ENCODE results near the gene MCM5.

The MCM5 gene

DNA sequence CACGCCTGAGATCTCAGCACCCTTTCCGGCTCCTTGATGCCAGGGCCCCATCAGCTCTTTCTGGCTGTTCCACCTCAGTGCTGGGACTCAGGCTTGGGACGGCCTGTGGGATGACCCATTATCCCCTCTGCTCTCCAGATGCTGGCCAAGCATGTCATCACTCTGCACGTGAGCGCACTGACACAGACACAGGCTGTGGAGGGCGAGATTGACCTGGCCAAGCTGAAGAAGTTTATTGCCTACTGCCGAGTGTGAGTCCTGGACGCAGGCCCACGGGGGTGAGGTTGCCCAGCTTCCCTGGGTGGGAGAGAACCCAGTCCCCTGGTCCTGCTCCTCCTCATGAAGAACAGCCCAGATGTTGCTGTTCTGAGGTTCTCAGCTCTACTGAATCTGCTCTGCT is 17.7 kb downstream of the MCM5 start:
- Histone ChIP-seq H4K91ac (ENCODE audit: low read depth, low read length, poor library complexity) (no peak overlapping the region), H2BK120ac (ENCODE audit: low read depth, low read length) (no peak overlapping the region), H3K4me1 (ENCODE audit: control insufficient read depth in 2 of 2, insufficient read depth in 1 of 2, low read depth in 1 of 2, low read length in 2 of 2) (no peaks in the 10 kb centered on the region), H4K8ac (ENCODE audit: low read depth, low read length) (no peak overlapping the region), H3K18ac (ENCODE audit: low read length) (no peak overlapping the region), H2BK15ac (ENCODE audit: low read length) (no peak overlapping the region), H3K9me3 (replicated peaks in 1 of 2; ENCODE audit: control insufficient read depth in 2 of 2, insufficient read depth in 1 of 2, low read depth in 1 of 2, low read length in 2 of 2) (peaks cover 0 to 1% of the 10 kb centered on the region in 2 donors), H2AK5ac (ENCODE audit: low read depth, low read length) (no peak overlapping the region), H3K23ac (ENCODE audit: low read depth, low read length, poor library complexity) (no peak overlapping the region), H3K79me1 (ENCODE audit: low read depth, low read length) (peaks cover 4% of the 10 kb centered on the region), H3K4me2 (ENCODE audit: insufficient read depth, low read length, poor library complexity, severe bottlenecking) (no peak overlapping the region), H2AFZ (ENCODE audit: low read length) (no peak overlapping the region), H3K4me3 (ENCODE audit: low read length in 2 of 2) (no peak overlapping the region), H3K14ac (ENCODE audit: low read length) (no peak overlapping the region), H3K27ac (replicated peaks; ENCODE audit: low read length) (no peak overlapping the region), H3K9ac (ENCODE audit: low read depth, low read length, poor library complexity) (no peak overlapping the region), H2BK5ac (ENCODE audit: low read length) (no peak overlapping the region), H3K36me3 (replicated peaks in 1 of 2; ENCODE audit: control insufficient read depth in 2 of 2, insufficient read depth in 2 of 2, low read length in 2 of 2) (peaks cover 76 to 96% of the 10 kb centered on the region in 2 donors), H3K27me3 (ENCODE audit: control insufficient read depth in 3 of 3, insufficient read depth in 3 of 3, low read depth in 1 of 3, low read length in 3 of 3) (no peaks in the 10 kb centered on the region), H3K4ac (ENCODE audit: low read length) (no peak overlapping the region), H2BK12ac (ENCODE audit: low read length) (no peak overlapping the region)
- WGBS, 2 donors (ENCODE audit: extremely low coverage in 2 of 2, insufficient read length in 2 of 2, insufficient replicate concordance in 1 of 2), result no CpG with 5 or more reads among the region's 9 CpGs
- DNase-seq (ENCODE audit: low spot score), result no peak

DNA sequence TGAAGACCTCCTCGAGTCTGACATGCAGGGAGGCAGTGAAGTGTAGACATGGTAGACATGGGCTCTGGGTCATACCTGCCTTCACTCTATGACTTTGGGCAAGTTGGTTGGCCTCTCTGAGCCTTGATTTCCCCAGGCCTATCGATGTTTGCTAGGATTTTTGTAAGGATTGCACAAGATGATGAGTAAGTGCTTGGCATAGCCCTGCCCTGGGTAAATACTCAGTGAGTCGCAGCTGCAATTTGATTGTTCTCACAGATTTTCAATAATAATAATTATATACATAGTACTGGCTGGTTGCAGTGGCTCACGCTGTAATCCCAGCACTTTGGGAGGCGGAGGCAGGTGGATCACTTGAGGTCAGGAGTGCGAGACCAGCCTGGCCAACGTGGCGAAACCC is 18.1 kb downstream of the MCM5 start:
- no peak overlapping the region for H2BK120ac ChIP-seq (ENCODE audit: low read depth, low read length)
- no peak overlapping the region for H4K91ac ChIP-seq (ENCODE audit: low read depth, low read length, poor library complexity)
- peaks cover 79 to 98% of the 10 kb centered on the region in 2 donors for H3K36me3 ChIP-seq (replicated peaks in 1 of 2; ENCODE audit: control insufficient read depth in 2 of 2, insufficient read depth in 2 of 2, low read length in 2 of 2)

DNA sequence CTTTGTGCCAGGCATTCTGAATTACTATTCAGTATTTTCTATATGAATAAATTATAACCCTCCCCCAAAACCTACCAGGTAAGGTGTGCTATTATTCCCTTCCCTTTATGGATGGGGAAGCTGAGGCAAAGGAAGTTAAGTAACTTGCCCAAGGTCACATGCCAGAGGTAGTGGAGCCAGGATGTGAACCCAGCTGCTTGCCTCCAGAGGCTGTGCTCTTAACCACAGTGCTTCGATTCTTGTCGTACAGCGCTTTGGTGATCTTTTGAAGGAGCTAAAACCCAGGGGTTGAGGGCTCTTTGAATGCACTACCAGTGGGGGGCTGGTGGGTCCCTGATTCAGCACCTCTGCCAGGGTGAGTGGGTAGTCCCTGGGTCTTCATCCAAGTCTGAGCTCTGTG is 18.8 kb downstream of the MCM5 start:
- no peak overlapping the region for H2BK15ac ChIP-seq (ENCODE audit: low read length)
- no peaks in the 10 kb centered on the region for H3K27me3 ChIP-seq (ENCODE audit: control insufficient read depth in 3 of 3, insufficient read depth in 3 of 3, low read depth in 1 of 3, low read length in 3 of 3)
- H3K4me3 ChIP-seq (ENCODE audit: low read length in 2 of 2), result no peak overlapping the region
- H3K27ac ChIP-seq (replicated peaks; ENCODE audit: low read length), result no peak overlapping the region
- H3K4ac ChIP-seq (ENCODE audit: low read length), result no peak overlapping the region
- H3K23ac ChIP-seq (ENCODE audit: low read depth, low read length, poor library complexity), result no peak overlapping the region
- H3K36me3 ChIP-seq (replicated peaks in 1 of 2; ENCODE audit: control insufficient read depth in 2 of 2, insufficient read depth in 2 of 2, low read length in 2 of 2), result peaks cover 78 to 98% of the 10 kb centered on the region in 2 donors
- H3K14ac ChIP-seq (ENCODE audit: low read length), result no peak overlapping the region
- H3K9me3 ChIP-seq (replicated peaks in 1 of 2; ENCODE audit: control insufficient read depth in 2 of 2, insufficient read depth in 1 of 2, low read depth in 1 of 2, low read length in 2 of 2), result peaks cover 0 to 1% of the 10 kb centered on the region in 2 donors
- no peak overlapping the region for H3K18ac ChIP-seq (ENCODE audit: low read length)
- no CpG with 5 or more reads among the region's 3 CpGs for WGBS, 2 donors (ENCODE audit: extremely low coverage in 2 of 2, insufficient read length in 2 of 2, insufficient replicate concordance in 1 of 2)
- no peaks in the 10 kb centered on the region for H3K4me1 ChIP-seq (ENCODE audit: control insufficient read depth in 2 of 2, insufficient read depth in 1 of 2, low read depth in 1 of 2, low read length in 2 of 2)
- no peak overlapping the region for H3K4me2 ChIP-seq (ENCODE audit: insufficient read depth, low read length, poor library complexity, severe bottlenecking)
- no peak for DNase-seq (ENCODE audit: low spot score)
- no peak overlapping the region for H2BK12ac ChIP-seq (ENCODE audit: low read length)
- H2BK120ac ChIP-seq (ENCODE audit: low read depth, low read length), result no peak overlapping the region
- no peak overlapping the region for H2BK5ac ChIP-seq (ENCODE audit: low read length)
- H2AK5ac ChIP-seq (ENCODE audit: low read depth, low read length), result no peak overlapping the region
- no peak overlapping the region for H4K91ac ChIP-seq (ENCODE audit: low read depth, low read length, poor library complexity)
- H3K79me1 ChIP-seq (ENCODE audit: low read depth, low read length), result peaks cover 4% of the 10 kb centered on the region
- no peak overlapping the region for H4K8ac ChIP-seq (ENCODE audit: low read depth, low read length)
- no peak overlapping the region for H3K9ac ChIP-seq (ENCODE audit: low read depth, low read length, poor library complexity)
- no peak overlapping the region for H2AFZ ChIP-seq (ENCODE audit: low read length)

More for the DNA sequence above, 18.1 kb downstream of the MCM5 start:
- no peaks in the 10 kb centered on the region for H3K27me3 ChIP-seq (ENCODE audit: control insufficient read depth in 3 of 3, insufficient read depth in 3 of 3, low read depth in 1 of 3, low read length in 3 of 3)
- no peak overlapping the region for H3K4me3 ChIP-seq (ENCODE audit: low read length in 2 of 2)
- H3K23ac ChIP-seq (ENCODE audit: low read depth, low read length, poor library complexity), result no peak overlapping the region
- H2AFZ ChIP-seq (ENCODE audit: low read length), result no peak overlapping the region
- no peak overlapping the region for H3K27ac ChIP-seq (replicated peaks; ENCODE audit: low read length)
- H3K4me2 ChIP-seq (ENCODE audit: insufficient read depth, low read length, poor library complexity, severe bottlenecking), result no peak overlapping the region
- H2BK5ac ChIP-seq (ENCODE audit: low read length), result no peak overlapping the region
- WGBS, 2 donors (ENCODE audit: extremely low coverage in 2 of 2, insufficient read length in 2 of 2, insufficient replicate concordance in 1 of 2), result no CpG with 5 or more reads among the region's 8 CpGs
- H3K14ac ChIP-seq (ENCODE audit: low read length), result no peak overlapping the region
- H2BK15ac ChIP-seq (ENCODE audit: low read length), result no peak overlapping the region
- H3K9me3 ChIP-seq (replicated peaks in 1 of 2; ENCODE audit: control insufficient read depth in 2 of 2, insufficient read depth in 1 of 2, low read depth in 1 of 2, low read length in 2 of 2), result peaks cover 0 to 1% of the 10 kb centered on the region in 2 donors
- no peak for DNase-seq (ENCODE audit: low spot score)
- H3K18ac ChIP-seq (ENCODE audit: low read length), result no peak overlapping the region
- H4K8ac ChIP-seq (ENCODE audit: low read depth, low read length), result no peak overlapping the region
- H2BK12ac ChIP-seq (ENCODE audit: low read length), result no peak overlapping the region
- H2AK5ac ChIP-seq (ENCODE audit: low read depth, low read length), result no peak overlapping the region
- peaks cover 4% of the 10 kb centered on the region for H3K79me1 ChIP-seq (ENCODE audit: low read depth, low read length)
- no peak overlapping the region for H3K4ac ChIP-seq (ENCODE audit: low read length)
- H3K9ac ChIP-seq (ENCODE audit: low read depth, low read length, poor library complexity), result no peak overlapping the region
- no peaks in the 10 kb centered on the region for H3K4me1 ChIP-seq (ENCODE audit: control insufficient read depth in 2 of 2, insufficient read depth in 1 of 2, low read depth in 1 of 2, low read length in 2 of 2)

DNA sequence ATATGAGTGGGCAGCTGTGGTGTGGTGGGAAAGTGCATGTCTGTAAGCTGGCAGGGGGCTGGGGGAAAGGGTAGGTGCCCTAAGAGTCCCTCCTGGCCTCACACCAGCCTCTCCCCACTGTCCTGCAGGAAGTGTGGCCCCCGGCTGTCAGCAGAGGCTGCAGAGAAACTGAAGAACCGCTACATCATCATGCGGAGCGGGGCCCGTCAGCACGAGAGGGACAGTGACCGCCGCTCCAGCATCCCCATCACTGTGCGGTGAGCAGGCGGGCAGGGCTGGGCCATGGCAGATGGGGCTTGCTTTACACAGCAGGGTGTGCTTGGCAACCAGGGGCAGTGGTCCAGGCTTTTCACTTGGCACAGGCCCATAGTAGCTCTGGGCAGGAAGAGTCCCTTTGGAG is 19.8 kb downstream of the MCM5 start:
- Histone ChIP-seq H4K8ac (ENCODE audit: low read depth, low read length) (no peak overlapping the region), H3K14ac (ENCODE audit: low read length) (no peak overlapping the region), H3K4me2 (ENCODE audit: insufficient read depth, low read length, poor library complexity, severe bottlenecking) (no peak overlapping the region), H3K4ac (ENCODE audit: low read length) (no peak overlapping the region), H3K18ac (ENCODE audit: low read length) (no peak overlapping the region), H3K36me3 (replicated peaks in 1 of 2; ENCODE audit: control insufficient read depth in 2 of 2, insufficient read depth in 2 of 2, low read length in 2 of 2) (peaks cover 79 to 98% of the 10 kb centered on the region in 2 donors), H3K9me3 (replicated peaks in 1 of 2; ENCODE audit: control insufficient read depth in 2 of 2, insufficient read depth in 1 of 2, low read depth in 1 of 2, low read length in 2 of 2) (peaks cover 0 to 1% of the 10 kb centered on the region in 2 donors), H2AK5ac (ENCODE audit: low read depth, low read length) (no peak overlapping the region), H4K91ac (ENCODE audit: low read depth, low read length, poor library complexity) (no peak overlapping the region), H3K27ac (replicated peaks; ENCODE audit: low read length) (no peak overlapping the region), H3K9ac (ENCODE audit: low read depth, low read length, poor library complexity) (no peak overlapping the region), H2BK5ac (ENCODE audit: low read length) (no peak overlapping the region), H2BK15ac (ENCODE audit: low read length) (no peak overlapping the region), H2AFZ (ENCODE audit: low read length) (no peak overlapping the region), H3K4me3 (ENCODE audit: low read length in 2 of 2) (no peak overlapping the region), H3K79me1 (ENCODE audit: low read depth, low read length) (peaks cover 4% of the 10 kb centered on the region), H3K23ac (ENCODE audit: low read depth, low read length, poor library complexity) (no peak overlapping the region), H2BK12ac (ENCODE audit: low read length) (no peak overlapping the region), H3K27me3 (ENCODE audit: control insufficient read depth in 3 of 3, insufficient read depth in 3 of 3, low read depth in 1 of 3, low read length in 3 of 3) (no peaks in the 10 kb centered on the region), H3K4me1 (ENCODE audit: control insufficient read depth in 2 of 2, insufficient read depth in 1 of 2, low read depth in 1 of 2, low read length in 2 of 2) (no peaks in the 10 kb centered on the region), H2BK120ac (ENCODE audit: low read depth, low read length) (no peak overlapping the region)
- WGBS, 2 donors (ENCODE audit: extremely low coverage in 2 of 2, insufficient read length in 2 of 2, insufficient replicate concordance in 1 of 2), result no CpG with 5 or more reads among the region's 10 CpGs
- DNase-seq (ENCODE audit: low spot score), result no peak
